Fibroblast of peridontal ligament (primary cell): ENCODE data around the gene GALNT17.

Source experiments
- DNase-seq: peaks from one replicate; pipeline ENCODE4 v3.0.0-alpha.2; 2010; ENCODE audit errors: extremely low read depth

The GALNT17 gene

DNA sequence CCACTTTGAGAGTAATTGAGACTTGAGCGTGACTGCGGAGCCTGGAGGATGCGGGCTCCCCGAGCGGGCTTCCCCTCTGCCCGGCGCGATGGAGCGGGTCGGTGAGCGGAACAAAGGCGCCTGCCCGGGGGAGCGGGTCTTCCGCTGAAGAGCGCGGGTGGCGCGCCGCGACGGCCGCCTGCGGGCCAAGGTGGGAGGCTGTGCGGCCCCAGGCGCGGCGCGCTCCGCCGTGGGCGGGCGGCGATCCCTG, at the start of gene GALNT17:
Gene GALNT17, plus strand, starts transcription at position 18 of the 250 bp plus-strand sequence.
- DNase-seq = no peak

DNA sequence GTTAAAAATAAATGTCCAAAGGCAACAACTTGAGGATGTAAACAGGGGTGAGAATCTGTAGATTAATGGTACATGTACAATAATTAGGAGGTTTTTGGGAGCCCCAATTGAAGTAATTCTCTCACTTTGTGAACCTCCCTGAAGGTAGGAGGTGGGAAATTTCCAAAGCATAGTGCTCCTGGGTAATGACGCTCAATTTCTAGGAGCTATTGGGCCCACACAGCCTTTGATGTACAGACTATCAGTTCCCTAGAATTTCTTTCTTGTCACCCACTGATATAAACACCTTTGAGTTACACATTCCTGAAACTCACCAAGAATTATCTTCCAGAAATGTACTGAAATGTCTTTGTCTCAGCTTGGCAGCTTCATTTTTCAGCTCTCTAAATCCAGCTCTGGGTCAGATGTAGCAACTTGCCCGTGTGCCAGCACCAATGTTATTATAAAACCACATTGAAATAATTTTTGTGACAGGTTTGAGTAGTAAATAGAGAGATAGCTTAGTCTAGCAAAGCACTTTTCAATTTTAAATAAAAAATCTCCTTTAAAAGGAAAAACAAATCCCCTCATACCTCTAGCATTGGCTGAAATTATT, 36.6 kb upstream of the GALNT17 start:
- DNase-seq = no peak

DNA sequence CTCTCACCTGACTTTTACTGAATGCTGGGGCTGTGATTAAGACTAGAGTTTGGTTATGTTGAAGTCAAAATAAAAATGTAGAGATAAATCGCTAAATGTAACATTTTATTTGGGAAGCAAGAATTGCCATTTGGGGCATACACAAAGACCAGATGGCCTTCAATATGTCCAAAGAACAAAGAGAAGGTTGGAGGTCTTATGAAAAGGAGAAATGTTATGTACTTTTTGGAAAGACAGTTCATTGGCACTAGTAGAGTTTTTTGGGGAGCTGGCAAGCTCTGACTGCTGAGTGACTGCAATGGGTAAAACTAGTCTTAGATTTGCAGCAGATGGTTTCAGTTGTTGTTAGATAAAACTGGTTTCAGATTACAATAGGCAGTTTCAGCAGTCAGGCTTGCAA, 35.6 kb upstream of the GALNT17 start:
- no peak for DNase-seq

DNA sequence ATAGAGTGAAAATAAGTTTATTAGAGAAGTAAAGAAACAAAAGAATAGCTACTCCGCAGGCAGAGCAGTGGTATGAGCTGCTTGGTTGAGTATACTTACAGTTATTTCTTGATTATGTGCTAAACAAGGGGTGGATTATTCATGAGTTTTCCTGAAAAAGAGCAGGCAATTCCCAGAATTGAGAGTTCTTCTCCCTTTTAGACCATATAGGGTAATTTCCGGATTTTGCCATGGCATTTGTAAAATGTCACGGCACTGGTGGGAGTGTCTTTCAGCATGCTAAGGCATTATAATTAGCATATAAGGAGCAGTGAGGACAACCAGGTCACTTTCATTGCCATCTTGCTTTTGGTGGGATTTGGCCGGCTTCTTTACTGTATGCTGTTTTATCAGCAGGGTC, 25.7 kb upstream of the GALNT17 start:
- DNase-seq = no peak

DNA sequence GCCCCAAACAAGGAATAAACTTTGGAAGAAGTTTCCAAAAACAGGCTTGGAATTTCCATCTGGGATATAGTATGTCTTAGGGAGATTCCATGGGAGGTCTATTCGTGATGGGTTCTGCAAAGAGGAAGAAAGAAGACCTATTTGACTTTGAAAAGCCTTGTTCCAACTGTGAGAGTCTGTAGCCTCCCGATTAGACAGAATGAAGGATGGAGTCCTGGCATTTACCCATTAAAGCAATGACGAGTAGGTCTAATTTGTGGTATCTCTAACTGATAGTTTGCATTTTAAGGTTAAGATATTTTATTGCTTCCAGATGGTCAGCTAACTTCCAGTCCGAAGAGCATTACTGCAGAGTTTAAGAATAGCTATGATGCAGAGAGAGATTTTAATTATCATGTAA, 19.5 kb upstream of the GALNT17 start:
- DNase-seq = no peak

DNA sequence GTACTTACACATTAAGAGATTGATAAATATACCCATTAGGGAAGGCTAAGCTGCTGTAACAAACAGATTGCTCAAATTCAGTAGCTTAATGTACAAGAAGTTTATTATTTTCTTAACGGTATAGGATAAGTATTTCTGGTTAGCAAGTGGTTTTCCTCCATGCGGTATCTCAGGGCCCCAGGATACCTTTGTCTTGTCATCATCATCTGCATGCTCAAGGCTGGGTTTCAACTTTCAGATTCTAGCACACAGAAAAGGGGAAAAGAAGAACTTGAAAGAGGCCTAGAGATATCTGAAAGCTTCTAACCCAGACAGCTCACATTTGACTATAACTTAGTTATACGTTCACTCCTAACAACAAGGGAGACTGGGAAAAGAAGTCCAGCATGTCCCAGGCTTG, 11.8 kb upstream of the GALNT17 start:
- no peak for DNase-seq

DNA sequence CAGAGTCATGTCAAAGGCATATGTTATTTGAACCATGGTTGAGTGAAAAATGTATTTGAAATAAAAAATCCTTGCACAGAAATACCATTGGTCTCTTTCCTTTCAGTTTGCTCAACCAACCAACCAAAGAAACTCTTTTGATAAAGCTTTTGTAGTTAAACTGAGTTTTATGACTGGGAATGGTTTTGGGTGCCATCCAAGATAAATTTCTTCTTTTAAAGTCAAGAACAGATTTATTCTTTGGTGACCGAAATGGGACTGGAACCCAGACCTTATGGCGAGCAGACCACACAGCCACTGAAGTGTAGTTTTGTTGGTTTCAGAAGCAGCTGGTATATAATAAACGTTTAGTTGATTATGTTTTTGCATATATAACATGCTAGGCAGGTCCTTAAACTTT, 2.8 kb upstream of the GALNT17 start:
- no peak for DNase-seq

DNA sequence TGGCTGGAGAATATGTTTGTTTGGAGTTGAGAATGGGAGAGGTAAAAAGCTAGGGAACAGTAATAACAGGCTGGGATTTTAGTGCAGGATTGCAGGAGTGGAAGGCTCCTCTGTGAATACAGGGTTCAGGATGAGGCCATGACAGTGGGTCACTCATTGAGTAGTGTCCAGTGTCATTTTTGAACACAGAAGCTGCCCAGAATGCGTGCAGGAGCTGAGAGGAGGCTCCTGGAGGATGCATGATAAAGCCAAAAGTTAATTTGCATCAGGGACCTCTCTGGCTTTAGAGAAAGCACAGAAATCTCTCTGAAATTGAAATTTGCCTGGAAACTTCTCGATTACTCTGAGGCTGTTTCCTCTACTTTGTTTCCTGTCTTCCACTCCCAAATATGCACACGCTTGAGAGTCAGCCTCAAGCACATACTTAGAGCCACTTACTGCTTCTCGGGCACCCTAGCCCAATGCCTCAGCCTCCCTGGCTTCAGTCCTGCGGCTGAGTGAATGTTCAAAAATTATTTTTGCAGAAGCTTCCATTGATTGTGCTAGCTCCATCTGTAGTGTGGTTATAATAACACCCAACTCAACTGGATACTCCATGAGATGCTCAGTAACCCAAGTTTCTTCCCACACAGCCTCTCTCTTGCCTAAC, 1.8 kb upstream of the GALNT17 start:
- DNase-seq = no peak

DNA sequence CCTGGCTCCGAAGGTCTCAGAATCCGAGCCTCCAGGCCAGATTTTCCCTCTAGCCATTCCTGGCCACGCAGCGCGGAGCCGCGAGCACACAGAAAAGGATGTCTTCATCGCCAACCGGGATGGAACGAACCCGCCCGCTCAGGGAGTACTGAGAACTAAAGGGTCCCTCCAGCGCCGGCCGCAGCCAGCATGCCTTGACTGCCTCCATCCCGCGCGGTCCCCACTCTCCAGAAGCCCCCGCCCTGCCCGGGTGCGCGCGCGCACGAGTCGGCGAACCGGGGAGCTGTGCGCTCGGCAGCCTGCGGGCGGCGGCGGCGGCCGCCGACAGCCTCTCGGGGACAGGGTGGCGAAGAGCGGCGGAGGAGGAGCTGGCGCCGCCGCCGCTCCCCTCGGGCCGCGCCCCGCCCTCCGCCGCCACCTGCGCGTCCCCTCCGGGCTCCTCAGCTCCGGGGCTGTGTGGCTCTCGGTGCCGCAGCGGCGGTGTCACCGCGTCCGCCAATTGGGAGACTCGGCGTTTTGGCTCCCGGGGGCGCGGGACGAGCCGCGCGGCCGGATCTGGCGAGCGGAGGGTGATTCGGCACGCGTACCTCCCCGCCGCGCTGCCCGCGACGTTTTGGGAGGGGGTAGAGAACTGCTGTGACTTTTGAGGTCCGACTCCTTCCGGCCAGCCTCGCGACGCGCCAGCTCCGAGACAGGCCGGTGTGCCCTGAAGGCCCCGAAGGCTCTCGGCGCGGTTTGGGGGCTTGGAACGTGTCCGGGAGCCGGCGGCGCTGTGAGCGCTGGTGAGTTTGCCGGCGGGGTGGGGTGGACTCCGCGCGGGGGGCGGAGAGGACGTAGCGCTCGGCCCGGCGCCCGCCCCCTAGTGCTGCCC, 453 bp upstream of the GALNT17 start:
- DNase-seq = no peak

DNA sequence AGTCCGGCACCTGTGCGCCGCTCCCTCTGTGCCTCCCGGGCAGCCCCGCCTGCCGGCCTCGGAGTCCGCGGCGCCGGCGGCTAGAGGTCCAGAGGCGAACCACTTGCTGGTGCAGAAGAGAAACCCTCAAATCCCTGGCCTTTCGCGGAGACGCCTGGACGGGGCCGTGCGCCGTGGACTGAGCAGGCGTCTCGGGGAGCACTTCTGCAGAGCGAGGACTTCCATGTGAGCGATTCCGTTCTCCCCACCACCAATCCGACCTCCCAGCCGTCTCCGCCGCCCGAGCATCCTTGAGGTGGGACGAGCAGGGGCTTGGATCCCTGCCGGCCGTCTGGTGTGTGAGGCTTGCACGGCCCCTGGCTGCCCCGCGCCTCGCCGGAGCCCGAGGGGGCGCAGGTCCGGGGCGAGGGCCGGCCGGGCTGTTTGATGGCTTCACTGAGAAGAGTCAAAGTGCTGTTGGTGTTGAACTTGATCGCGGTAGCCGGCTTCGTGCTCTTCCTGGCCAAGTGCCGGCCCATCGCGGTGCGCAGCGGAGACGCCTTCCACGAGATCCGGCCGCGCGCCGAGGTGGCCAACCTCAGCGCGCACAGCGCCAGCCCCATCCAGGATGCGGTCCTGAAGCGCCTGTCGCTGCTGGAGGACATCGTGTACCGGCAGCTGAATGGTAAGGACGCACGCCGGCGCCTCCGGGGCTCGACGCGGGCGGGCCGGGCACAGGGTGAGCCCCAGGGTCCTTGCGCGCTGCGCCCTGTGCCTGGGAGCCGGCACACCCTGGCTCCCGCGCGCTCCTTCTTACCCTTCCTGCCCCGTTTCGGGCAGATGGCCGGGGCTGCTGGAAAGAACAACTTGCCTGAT, 660 bp downstream of the GALNT17 start:
- no peak for DNase-seq

DNA sequence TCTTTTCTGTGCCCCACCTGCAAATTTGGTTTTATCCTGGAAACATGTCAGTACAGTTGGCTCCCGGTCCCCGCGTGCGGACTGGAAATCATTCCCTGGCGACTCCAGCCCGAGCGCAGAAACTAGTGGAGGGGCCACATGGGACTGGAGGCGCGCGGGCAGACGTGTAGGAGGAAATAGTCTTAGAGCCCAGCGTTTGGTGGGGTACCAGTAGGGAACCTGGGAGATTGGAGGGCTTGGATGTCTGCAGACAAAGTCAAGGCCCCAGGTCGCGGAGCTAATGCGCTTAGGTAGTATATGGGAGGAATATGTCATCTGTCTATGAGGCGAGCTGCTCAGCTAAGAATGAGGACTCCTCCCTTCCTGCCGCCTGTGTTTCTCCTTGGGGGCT, 1.3 kb downstream of the GALNT17 start:
- no peak for DNase-seq

DNA sequence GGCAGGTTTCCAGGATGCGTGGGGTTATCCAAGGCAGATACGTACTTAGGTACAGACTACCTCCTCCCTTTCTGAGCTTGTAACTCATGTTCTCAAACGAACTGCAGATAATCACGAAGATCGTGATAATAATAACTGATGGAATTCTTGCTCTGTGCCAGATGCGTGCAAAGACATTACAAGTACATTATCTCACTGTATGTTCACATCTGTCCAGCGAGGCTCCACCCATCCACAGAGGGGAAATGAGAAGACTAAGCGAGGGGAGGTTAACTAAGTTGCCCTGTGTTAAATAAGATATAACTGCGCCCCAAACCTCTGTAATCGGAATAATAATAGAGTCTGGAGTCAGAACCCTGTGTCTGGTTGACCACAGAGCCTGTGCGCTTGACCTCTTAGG, 1.9 kb downstream of the GALNT17 start:
- no peak for DNase-seq

DNA sequence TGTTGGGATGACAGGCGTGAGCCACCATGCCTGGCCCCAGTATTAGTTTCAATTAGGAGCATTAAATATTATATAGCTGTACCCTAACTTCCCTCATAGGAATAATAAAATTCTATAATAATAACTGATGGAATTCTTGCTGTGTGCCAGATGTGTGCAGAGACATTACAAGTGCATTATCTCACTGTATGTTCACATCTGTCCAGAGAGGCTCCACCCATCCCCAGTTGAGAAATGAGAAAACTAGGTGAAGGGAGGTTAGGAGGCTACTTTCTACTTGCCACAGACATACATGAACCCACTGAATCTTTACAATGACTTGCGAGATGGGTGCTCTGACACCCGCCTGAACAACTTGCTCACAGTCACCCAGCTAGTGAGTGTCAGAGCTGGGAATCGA, 3.2 kb downstream of the GALNT17 start:
- DNase-seq = no peak

DNA sequence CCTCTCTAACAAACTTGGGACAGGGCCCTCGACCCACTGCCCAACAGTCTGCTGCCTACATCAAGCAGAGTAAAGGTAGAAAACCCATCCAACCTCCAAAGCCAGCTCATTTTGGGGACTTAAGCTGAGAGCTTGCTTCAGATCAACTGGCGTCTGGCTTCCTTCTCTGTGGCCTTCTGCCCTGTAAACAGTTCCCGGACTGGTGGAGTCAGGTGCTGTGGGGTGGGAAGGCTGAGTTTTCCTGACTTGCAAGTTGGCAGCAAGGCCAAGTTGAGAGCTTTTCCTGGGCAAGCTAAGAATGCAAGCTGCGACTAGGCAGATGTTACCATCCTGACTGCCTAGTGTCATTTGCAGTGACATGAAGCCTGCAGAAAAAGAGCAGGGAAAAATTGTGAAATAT, 3.7 kb downstream of the GALNT17 start:
- DNase-seq = no peak

DNA sequence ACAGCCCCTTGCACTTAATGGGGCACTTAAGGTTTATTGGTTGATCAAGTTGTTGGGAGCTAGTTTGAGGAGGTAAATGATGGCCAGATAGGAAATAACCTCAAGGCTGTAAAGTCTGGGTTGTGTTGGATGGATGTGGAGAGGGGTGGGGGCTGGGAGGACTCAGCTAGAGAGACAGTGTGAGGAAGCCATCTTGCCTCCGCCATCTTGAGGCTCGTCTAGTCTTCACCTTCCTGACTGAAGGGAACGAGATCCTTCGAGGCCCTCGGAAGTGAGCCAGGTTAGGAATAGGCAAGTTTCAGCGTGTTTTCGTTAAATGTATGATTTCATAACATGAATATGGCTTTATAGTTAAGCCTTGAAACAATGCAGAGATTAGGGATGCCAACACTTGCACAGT, 5.5 kb downstream of the GALNT17 start:
- no peak for DNase-seq

DNA sequence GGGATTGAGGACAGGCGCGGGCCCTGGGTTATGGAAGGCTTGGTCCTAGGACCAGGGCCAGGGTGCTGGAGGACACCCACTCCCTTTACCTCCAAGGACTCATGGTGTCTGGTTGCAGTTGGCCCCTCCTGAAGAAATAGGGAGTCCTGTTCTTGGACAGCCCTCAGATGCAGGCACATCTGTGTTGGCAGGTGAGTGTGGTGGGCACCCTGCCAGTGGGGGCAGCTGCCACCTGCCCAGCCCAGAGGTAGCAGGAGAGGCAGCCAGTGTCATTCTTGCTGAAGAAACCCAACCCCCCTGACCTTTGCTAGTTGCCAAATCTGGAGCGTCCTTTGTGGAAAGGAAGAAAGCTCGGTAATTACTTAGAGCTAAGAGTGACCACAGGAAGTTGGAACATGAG, 8.3 kb downstream of the GALNT17 start:
- no peak for DNase-seq

DNA sequence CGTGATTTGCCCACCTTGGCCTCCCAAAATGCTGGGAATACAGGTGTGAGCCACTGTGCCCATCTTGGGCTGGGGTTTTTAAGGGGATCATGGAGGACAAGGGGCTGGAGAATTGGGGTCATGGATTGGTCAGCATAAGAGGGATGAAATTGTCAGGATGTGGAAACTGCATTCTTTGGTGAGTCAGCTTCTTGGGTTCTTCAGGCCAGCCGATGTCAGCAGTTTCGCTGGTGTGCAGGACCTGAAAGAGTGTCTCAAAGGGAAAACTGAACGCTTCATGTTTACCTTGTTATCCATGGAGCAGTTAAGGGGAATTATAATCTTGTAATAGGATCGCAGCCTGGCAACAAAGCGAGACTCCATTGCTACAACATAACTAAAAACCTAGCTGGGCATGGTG, 13.0 kb downstream of the GALNT17 start:
- DNase-seq = no peak

DNA sequence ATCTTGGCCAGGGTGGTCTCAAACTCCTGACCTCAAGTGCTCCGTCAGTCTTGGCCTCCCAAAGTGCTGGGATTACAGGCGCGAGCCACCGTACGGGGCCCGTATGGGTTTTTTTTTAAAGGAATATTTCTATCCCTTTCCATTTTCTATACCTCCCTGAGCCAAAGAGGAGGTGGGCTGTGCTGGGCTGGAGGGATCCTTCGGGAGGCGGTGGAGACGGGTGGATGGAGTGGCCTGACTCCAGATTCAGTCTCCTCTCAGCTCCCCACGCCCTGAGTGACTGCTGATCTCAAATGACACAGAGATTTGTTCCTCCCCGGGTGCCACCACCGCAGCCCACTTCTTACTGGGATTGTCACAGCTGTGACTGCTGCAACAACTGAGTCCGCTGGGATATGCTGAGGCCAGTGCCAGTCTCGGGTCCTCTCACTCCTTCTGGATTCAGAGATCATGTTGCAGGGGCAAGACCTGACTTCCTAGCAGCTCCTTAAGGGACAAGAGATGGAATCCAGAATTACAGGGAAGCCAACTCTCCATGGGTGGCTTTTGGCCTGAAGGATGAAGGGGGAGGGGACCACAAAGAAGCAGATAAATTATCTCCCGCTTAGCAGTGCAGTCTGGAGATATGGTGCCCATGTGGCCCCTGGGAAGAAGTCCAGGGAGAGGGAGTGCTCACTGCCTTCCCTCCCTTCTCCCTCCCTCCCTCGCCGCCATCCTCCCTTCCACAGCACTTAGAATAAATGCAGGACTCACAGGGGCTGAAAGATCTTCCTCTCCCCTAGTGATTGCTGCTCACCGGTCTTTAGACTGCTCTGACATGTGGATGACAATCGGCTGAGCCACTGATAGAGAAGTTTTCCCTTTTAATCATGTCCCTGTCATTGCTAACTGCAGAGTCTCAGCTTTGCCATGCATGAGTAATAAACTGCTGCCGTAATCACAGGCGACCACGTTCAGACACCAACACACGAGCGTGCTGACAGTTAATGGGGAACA, 14.3 kb downstream of the GALNT17 start:
- no peak for DNase-seq

DNA sequence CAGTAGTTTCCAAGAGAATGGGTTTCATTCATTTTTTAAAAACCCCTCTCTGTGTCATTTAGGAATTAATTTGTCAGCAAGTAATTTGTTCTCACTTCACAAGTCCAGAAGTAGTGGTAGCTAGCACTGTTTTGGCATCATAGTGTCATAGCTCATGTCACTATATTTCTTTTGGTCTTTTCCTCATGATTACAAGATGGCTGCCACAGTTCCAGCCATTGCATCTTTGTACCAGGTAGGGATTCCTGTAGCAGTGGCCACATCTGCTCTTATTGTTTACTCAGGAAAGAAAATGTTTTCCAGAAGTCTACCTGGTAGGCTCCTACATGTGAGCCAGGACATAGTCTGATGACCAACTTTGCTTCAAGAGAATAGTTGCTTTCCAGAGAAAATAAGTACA, 16.2 kb downstream of the GALNT17 start:
- no peak for DNase-seq

DNA sequence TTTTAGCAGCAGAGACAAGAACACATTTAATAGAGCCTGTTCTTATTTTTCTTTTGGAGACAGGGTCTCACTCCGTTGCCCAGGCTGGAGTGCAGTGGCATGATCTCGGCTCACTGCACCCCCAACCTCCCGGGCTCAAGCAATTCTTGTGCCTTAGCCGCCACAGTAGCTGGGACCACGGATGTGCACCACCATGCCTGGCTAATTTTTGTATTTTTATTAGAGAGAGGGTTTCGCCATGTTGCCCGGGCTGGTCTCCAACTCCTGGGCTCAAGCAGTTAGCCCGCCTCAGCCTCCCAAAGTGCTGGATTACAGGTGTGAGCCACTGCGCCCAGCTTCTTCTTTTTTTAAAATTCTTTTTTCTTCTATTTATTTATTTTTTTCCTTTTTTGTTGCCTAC, 23.3 kb downstream of the GALNT17 start:
- DNase-seq = no peak

DNA sequence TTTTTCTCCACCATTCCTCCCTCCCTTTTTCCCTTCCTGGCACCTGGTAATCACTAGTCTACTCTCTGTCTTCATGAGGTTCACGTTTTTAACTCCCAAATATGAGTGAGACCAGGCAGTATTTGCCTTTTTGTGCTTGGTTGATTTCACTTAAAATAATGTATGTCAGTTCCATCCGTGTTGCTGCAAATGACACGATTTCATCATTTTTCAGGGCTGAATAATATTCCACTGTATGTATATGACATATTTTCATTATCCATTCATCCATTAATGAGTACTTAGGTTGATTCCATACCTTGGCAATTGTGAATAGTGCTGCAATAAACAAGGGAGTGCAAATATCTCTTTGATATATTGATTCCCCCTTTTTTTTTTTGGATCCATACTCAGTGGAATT, 25.8 kb downstream of the GALNT17 start:
- DNase-seq = no peak
